Measurements from ENCODE around the gene AFF2. TPM values are rescaled to one million over a fixed set of nuclear protein-coding genes. Genes with fewer than 3 reads are reported as not detected.

The AFF2 gene
- total RNA-seq, 1 donor from 2014 or later = 0.27 TPM

DNA sequence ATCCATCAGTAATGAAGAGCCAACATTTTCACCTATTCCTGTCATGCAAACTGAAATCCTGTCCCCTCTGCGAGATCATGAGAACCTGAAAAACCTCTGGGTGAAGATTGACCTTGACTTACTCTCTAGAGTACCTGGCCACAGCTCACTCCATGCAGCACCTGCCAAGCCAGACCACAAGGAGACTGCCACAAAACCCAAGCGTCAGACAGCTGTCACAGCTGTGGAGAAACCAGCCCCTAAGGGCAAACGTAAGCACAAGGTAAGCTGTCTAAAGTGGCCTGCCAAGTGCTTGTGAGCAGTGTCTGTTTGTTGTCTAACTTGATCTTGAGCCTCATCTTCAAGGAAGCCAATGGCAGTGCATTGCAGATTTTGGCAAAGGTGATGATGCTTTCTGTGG is 455.9 kb downstream of the AFF2 start:
- Histone ChIP-seq H3K4me1 (no peaks in the 10 kb centered on the region), H3K4me3 (no peak overlapping the region), H3K36me3 (no peaks in the 10 kb centered on the region), H3K9me3 (replicated peaks) (no peaks in the 10 kb centered on the region), H3K27ac (replicated peaks) (no peak overlapping the region), H3K27me3 (ENCODE audit: low read depth) (no peaks in the 10 kb centered on the region)
- intact Hi-C loops (cut with micrococcal nuclease) = no loop called here
- no peak for DNase-seq
- TF ChIP-seq, protein P1, sequence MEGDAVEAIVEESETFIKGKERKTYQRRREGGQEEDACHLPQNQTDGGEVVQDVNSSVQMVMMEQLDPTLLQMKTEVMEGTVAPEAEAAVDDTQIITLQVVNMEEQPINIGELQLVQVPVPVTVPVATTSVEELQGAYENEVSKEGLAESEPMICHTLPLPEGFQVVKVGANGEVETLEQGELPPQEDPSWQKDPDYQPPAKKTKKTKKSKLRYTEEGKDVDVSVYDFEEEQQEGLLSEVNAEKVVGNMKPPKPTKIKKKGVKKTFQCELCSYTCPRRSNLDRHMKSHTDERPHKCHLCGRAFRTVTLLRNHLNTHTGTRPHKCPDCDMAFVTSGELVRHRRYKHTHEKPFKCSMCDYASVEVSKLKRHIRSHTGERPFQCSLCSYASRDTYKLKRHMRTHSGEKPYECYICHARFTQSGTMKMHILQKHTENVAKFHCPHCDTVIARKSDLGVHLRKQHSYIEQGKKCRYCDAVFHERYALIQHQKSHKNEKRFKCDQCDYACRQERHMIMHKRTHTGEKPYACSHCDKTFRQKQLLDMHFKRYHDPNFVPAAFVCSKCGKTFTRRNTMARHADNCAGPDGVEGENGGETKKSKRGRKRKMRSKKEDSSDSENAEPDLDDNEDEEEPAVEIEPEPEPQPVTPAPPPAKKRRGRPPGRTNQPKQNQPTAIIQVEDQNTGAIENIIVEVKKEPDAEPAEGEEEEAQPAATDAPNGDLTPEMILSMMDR (IDR thresholded peaks at IDR 0.05; ENCODE audit: borderline replicate concordance) = no peak

DNA sequence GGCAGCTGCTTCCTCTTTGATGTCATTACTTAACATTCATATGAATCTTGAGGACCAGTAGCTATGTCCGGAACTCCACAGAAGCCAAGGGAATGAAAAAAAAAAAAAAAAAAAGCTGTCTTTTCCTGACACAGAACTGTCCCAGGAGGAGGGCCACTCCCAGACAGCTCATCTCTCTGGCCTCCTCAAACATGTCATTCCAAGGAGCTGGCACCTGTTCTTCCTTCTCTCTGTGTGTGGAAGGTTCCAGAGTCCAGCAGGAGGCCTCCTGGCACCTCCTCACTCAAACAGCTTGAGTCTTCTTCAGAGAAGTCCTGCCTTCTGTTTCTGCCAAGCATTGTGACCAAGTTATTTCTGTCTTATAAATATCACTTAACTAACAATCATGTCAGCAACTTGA is 458.5 kb downstream of the AFF2 start:
- Histone ChIP-seq H3K4me1 (no peaks in the 10 kb centered on the region), H3K27me3 (ENCODE audit: low read depth) (no peaks in the 10 kb centered on the region), H3K27ac (replicated peaks) (no peak overlapping the region), H3K9me3 (replicated peaks) (no peaks in the 10 kb centered on the region), H3K36me3 (no peaks in the 10 kb centered on the region), H3K4me3 (no peak overlapping the region)
- DNase-seq = no peak
- intact Hi-C loops (cut with micrococcal nuclease) = no loop called here
- TF ChIP-seq, protein P1 (IDR thresholded peaks at IDR 0.05; ENCODE audit: borderline replicate concordance) = no peak

DNA sequence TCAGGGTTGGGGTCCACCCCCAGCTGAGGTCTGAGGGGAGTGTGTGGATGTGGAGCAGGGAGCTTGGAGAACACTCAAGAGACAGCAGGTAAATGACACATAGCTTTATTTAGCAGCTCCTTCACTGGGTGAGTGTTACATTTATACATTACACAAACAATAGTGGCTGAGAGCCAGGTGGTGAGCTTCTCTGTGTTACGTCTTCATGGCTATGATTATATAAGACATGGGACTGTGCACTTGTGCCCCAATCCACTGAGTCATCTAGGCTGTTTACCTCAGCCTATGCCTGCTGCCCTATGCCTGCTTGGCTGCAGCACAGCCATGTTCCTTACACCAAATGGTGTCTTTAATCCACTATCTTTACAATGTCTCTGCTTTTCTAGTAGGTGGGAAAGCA is 459.6 kb downstream of the AFF2 start:
- Histone ChIP-seq H3K27ac (replicated peaks) (no peak overlapping the region), H3K36me3 (no peaks in the 10 kb centered on the region), H3K4me3 (no peak overlapping the region), H3K4me1 (no peaks in the 10 kb centered on the region), H3K9me3 (replicated peaks) (no peaks in the 10 kb centered on the region), H3K27me3 (ENCODE audit: low read depth) (no peaks in the 10 kb centered on the region)
- DNase-seq = no peak
- intact Hi-C loops (cut with micrococcal nuclease) = no loop called here
- TF ChIP-seq, protein P1 (IDR thresholded peaks at IDR 0.05; ENCODE audit: borderline replicate concordance) = no peak

DNA sequence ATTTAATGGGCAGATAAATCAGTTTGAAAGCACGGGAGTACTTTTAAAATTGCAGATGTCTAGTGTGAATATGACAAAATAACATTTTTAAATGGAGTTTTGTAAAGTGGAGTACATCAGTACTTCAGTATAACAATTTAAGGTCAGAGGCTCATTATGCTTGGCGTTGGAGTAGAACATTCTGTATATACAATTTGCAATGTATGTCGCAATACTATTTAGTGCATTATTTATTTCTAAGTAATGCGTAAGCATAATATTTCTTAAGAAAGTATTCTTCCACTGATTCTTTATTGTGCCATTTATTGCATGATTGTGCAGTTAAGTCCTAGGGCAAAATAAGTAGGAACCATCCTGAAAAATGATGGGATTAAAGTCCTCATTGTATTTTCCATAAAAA is 461.6 kb downstream of the AFF2 start:
- H3K4me1 ChIP-seq = no peaks in the 10 kb centered on the region
- no peak for DNase-seq
- no peaks in the 10 kb centered on the region for H3K36me3 ChIP-seq
- H3K9me3 ChIP-seq (replicated peaks) = no peaks in the 10 kb centered on the region
- intact Hi-C loops (cut with micrococcal nuclease) = no loop called here
- no peaks in the 10 kb centered on the region for H3K27me3 ChIP-seq (ENCODE audit: low read depth)
- no peak overlapping the region for H3K27ac ChIP-seq (replicated peaks)
- TF ChIP-seq, protein P1 (IDR thresholded peaks at IDR 0.05; ENCODE audit: borderline replicate concordance) = no peak
- no peak overlapping the region for H3K4me3 ChIP-seq

DNA sequence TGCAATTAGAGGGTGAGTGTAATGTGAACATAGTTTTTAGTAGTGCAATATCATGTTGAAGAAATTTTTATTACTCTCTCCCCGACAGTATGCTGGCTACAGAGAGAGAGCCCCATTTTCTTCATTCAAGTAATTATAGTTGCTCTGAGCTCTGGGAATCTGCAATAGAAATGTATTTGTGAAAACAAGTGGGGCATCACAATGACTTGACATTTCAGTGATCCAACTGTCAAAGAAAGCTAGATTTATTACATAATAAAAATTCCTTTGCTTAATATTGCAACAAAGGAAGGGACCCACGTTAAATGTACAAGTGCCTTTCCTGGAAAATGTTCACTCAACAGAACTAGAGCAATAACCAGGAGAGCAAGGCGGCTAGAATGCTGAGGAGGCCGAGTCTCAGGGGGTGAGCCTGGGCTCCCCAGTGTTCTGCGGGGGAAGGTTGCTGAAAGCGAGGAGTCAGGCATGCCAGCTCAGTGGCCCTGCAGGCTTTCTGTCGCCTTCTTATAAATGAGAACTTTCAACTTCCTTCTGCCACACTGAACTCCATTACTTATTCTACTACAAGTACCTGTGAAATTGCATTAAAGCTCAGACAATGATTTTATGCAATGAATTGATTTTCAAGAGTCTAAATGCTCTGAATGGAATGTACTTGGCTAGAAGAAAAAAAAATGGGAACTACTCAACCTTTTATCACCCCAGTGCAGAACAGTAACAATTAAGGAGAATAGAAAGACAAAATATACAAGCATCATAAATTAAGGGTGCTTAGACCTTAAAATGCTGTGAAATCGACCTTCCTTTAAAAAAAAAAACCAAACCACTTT is 476.4 kb downstream of the AFF2 start:
- Histone ChIP-seq H3K27ac (replicated peaks) (no peak overlapping the region), H3K27me3 (ENCODE audit: low read depth) (no peaks in the 10 kb centered on the region), H3K4me1 (no peaks in the 10 kb centered on the region), H3K4me3 (no peak overlapping the region), H3K36me3 (no peaks in the 10 kb centered on the region), H3K9me3 (replicated peaks) (no peaks in the 10 kb centered on the region)
- TF ChIP-seq, protein P1 (IDR thresholded peaks at IDR 0.05; ENCODE audit: borderline replicate concordance) = no peak
- intact Hi-C loops (cut with micrococcal nuclease) = no loop called here
- DNase-seq = no peak

Data from left ventricle myocardium inferior (tissue), 1 donor.